Measurements from ENCODE around the gene CPE. TPM values are rescaled to one million over a fixed set of nuclear protein-coding genes. Genes with fewer than 3 reads are reported as not detected.

CPE gene
- total RNA-seq, 2 donors from 2014 or later: 56.8 to 93.6 TPM

DNA sequence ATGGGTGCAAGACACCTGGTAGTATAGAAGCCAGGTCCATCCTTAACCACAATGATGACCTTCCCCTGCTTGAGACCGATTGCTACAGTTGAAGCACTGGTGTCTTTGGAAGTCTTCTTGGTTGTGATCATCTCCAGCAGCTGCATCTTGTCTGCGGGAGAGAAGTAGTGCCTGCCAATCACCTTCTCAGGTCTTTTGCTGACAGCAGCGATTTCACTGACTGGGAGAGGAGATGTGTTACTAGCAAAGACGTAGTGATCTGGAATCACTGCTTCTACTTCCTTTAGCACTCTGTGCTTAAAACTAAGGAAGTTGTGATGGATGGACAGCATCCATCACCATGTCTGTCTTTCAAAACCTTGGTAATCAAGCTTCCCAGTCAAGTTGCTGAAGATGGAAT lies 25.9 kb downstream of the CPE start:
- no peak overlapping the region for H3K4me3 ChIP-seq
- no peaks in the 10 kb centered on the region for H3K9me3 ChIP-seq
- H3K4me1 ChIP-seq: no peaks in the 10 kb centered on the region
- DNase-seq (ENCODE audit: low spot score): no peak
- H3K27ac ChIP-seq: no peak overlapping the region
- no peaks in the 10 kb centered on the region for H3K36me3 ChIP-seq
- TF ChIP-seq, protein P1, sequence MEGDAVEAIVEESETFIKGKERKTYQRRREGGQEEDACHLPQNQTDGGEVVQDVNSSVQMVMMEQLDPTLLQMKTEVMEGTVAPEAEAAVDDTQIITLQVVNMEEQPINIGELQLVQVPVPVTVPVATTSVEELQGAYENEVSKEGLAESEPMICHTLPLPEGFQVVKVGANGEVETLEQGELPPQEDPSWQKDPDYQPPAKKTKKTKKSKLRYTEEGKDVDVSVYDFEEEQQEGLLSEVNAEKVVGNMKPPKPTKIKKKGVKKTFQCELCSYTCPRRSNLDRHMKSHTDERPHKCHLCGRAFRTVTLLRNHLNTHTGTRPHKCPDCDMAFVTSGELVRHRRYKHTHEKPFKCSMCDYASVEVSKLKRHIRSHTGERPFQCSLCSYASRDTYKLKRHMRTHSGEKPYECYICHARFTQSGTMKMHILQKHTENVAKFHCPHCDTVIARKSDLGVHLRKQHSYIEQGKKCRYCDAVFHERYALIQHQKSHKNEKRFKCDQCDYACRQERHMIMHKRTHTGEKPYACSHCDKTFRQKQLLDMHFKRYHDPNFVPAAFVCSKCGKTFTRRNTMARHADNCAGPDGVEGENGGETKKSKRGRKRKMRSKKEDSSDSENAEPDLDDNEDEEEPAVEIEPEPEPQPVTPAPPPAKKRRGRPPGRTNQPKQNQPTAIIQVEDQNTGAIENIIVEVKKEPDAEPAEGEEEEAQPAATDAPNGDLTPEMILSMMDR (IDR thresholded peaks at IDR 0.05): no peak
- H3K27me3 ChIP-seq: no peaks in the 10 kb centered on the region

DNA sequence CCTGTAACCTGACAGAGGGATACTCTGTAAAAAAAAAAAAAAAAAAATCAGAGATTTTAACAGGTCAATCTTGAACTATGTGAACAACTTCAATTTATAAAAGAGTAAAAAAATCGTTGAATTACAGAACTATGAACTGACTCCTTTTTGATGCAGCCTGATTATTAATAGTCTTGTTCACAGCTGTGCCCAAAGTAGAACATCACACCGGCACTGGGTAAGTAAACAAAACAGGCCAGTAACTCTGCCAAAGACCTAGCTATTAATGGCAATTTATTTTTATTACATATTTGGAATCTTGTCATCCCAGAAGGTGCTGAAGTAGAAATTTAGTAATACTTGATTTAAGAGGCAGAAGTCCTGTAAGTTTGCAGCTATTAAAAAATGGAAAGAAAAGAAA lies 31.4 kb downstream of the CPE start:
- DNase-seq (ENCODE audit: low spot score): no peak
- Histone ChIP-seq H3K4me3 (no peak overlapping the region), H3K27ac (no peak overlapping the region), H3K36me3 (no peaks in the 10 kb centered on the region), H3K27me3 (no peaks in the 10 kb centered on the region), H3K4me1 (no peaks in the 10 kb centered on the region), H3K9me3 (no peaks in the 10 kb centered on the region)
- TF ChIP-seq, protein P1 (IDR thresholded peaks at IDR 0.05): no peak

DNA sequence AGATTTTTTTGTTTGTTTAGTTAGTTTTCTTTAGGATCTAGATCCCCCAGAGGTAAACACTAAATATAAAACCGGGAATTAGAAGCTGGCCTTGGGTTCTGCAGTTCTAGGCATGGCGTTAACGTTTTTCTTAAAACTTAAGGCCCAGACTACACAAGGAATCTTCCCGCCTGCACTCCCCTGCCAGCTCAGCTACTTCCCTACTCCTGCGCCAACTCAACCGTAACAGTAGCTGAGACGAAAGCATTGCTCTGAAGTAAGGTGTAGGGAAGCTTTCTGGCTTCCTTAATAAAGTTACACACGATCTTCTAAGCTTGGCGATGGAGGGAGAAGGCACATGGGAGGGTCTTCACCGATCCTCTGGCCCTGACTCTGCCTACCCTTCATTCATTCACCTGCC lies 37.1 kb downstream of the CPE start:
- Histone ChIP-seq H3K4me3 (no peak overlapping the region), H3K9me3 (no peaks in the 10 kb centered on the region), H3K27ac (no peak overlapping the region), H3K27me3 (no peaks in the 10 kb centered on the region), H3K4me1 (no peaks in the 10 kb centered on the region), H3K36me3 (no peaks in the 10 kb centered on the region)
- DNase-seq (ENCODE audit: low spot score): no peak
- TF ChIP-seq, protein P1 (IDR thresholded peaks at IDR 0.05): no peak

DNA sequence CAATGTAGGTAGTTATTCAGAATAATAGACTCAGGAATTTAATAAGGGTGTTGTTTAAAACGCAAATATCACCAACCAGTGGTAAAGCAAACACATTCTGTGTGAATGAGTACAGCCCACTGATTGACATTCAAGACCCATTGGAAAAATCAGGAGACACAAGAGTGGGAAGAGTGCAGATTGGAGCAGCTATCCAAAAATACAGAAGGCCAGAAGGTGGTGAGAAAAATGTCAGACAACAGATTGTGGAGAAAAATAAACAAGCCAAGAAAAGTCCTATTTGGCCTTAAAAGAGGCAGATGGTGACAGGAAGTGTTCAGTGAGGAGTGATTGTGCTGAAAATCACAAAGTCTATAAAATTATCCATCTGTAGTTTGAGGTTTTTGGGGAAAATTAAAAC lies 39.3 kb downstream of the CPE start:
- TF ChIP-seq, protein P1 (IDR thresholded peaks at IDR 0.05): no peak
- Histone ChIP-seq H3K27ac (peak overlapping the region in 1 of 2 donors; percentile 1), H3K36me3 (no peaks in the 10 kb centered on the region), H3K4me3 (no peak overlapping the region), H3K4me1 (no peaks in the 10 kb centered on the region), H3K27me3 (no peaks in the 10 kb centered on the region), H3K9me3 (no peaks in the 10 kb centered on the region)
- DNase-seq (ENCODE audit: low spot score): no peak

DNA sequence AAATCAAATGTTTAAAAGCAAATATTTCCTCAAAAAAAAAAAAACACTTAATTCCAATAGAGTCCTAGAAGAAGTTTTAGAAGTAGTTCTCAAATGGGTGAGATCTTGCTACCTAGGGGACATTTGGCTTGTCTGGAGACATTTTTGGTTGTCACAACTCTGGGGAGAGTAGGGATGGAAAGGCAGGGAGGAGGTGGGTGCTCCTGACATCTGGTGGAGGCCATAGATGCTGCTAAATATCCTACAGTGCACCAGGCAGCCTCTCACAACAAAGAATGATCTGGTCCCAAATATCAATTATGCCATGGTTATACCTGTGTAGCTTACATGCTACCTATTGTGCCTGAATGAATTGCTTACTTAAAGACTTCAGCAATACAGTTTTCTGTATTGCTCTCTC lies 46.8 kb downstream of the CPE start:
- no peaks in the 10 kb centered on the region for H3K4me1 ChIP-seq
- H3K4me3 ChIP-seq: no peak overlapping the region
- TF ChIP-seq, protein P1 (IDR thresholded peaks at IDR 0.05): no peak
- DNase-seq (ENCODE audit: low spot score): no peak
- no peaks in the 10 kb centered on the region for H3K27me3 ChIP-seq
- no peaks in the 10 kb centered on the region for H3K36me3 ChIP-seq
- no peak overlapping the region for H3K27ac ChIP-seq
- peaks cover 0 to 6% of the 10 kb centered on the region in 2 donors for H3K9me3 ChIP-seq

DNA sequence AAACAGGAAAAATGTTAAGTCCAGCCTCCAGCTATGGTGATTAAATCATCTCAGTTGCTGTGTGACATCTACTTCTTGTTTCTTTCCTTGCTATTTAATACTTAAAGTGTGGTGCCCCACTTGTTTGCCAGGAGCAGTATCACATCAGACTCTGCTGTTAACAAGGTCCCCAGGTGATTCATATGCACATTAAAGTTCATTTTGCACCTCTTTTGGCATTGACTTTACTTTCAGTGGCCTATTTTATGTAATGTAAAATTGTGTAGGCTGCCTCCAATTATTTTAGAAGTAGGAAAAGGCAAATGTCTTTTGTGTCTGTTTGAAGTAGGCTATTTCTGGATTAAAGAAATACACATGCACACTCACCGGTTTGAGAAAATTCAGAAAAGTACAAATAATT lies 47.5 kb downstream of the CPE start:
- Histone ChIP-seq H3K27me3 (no peaks in the 10 kb centered on the region), H3K36me3 (no peaks in the 10 kb centered on the region), H3K4me1 (no peaks in the 10 kb centered on the region), H3K4me3 (no peak overlapping the region), H3K9me3 (peaks cover 0 to 6% of the 10 kb centered on the region in 2 donors), H3K27ac (no peak overlapping the region)
- no peak for DNase-seq (ENCODE audit: low spot score)
- TF ChIP-seq, protein P1 (IDR thresholded peaks at IDR 0.05): no peak
